ENCODE data around the gene CHAT. TPM values are rescaled to one million over a fixed set of nuclear protein-coding genes. Genes with fewer than 3 reads are reported as not detected.

Gene CHAT
- total RNA-seq, 4 donors from 2014 or later: 0.94 to 1.6 TPM; not detected in 2

GRCh38 chr10:49652421-49653272, 38.8 kb downstream of the CHAT start:
- ATAC-seq: no peak
- Histone ChIP-seq H3K4me3 (no peak overlapping the region), H3K4me1 (no peaks in the 10 kb centered on the region), H3K36me3 (no peaks in the 10 kb centered on the region), H3K27me3 (peaks cover 48% of the 10 kb centered on the region), H3K27ac (no peak overlapping the region), H3K9me3 (peaks cover 0 to under 1% (median 0%) of the 10 kb centered on the region in 3 donors)
- TF ChIP-seq CTCF (IDR thresholded peaks at IDR 0.05) (no peak), POLR2A (IDR thresholded peaks at IDR 0.05) (no peak), POLR2AphosphoS5 (IDR thresholded peaks at IDR 0.05) (no peak), EP300 (IDR thresholded peaks at IDR 0.05) (no peak)
- WGBS, 2 donors (ENCODE audit: low coverage in 1 of 2): 68 to 80% methylated on average over 8 to 15 of the region's 15 CpGs

GRCh38 chr10:49653273-49653929, 39.6 kb downstream of the CHAT start:
- TF ChIP-seq CTCF (IDR thresholded peaks at IDR 0.05): no peak
- 82% methylated on average over 2 of the region's 11 CpGs; no CpG with 5 or more reads in 1 of the 2 donors for WGBS, 2 donors (ENCODE audit: low coverage in 1 of 2)
- H3K27me3 ChIP-seq: peaks cover 48% of the 10 kb centered on the region
- no peak overlapping the region for H3K27ac ChIP-seq
- no peaks in the 10 kb centered on the region for H3K36me3 ChIP-seq
- H3K4me1 ChIP-seq: no peaks in the 10 kb centered on the region
- H3K4me3 ChIP-seq: no peak overlapping the region
- ATAC-seq: no peak
- H3K9me3 ChIP-seq: peaks cover 0 to 8% (median 0%) of the 10 kb centered on the region in 3 donors

- TF ChIP-seq CTCF (IDR thresholded peaks at IDR 0.05) (no peak), POLR2AphosphoS5 (IDR thresholded peaks at IDR 0.05) (no peak), EP300 (IDR thresholded peaks at IDR 0.05) (no peak)
- peaks cover 47% of the 10 kb centered on the region for H3K27me3 ChIP-seq
- no peak for ATAC-seq
- 48% methylated on average over 2 of the region's 5 CpGs; no CpG with 5 or more reads in 1 of the 2 donors for WGBS, 2 donors (ENCODE audit: low coverage in 1 of 2)
- H3K27ac ChIP-seq: no peak overlapping the region
- no peaks in the 10 kb centered on the region for H3K36me3 ChIP-seq
- H3K9me3 ChIP-seq: peaks cover 0 to 15% (median 0%) of the 10 kb centered on the region in 3 donors
- no peaks in the 10 kb centered on the region for H3K4me1 ChIP-seq
- no peak overlapping the region for H3K4me3 ChIP-seq
These were observed 40.3 kb downstream of the CHAT start for GRCh38 chr10:49654036-49654693.

- H3K36me3 ChIP-seq: no peaks in the 10 kb centered on the region
- no peak overlapping the region for H3K4me3 ChIP-seq
- no peak for ATAC-seq
- H3K27me3 ChIP-seq: peaks cover 44% of the 10 kb centered on the region
- peaks cover 0 to 24% (median 0%) of the 10 kb centered on the region in 3 donors for H3K9me3 ChIP-seq
- H3K27ac ChIP-seq: no peak overlapping the region
- WGBS, 2 donors (ENCODE audit: low coverage in 1 of 2): 94% methylated on average over 9 of the region's 18 CpGs
- no peaks in the 10 kb centered on the region for H3K4me1 ChIP-seq
- no peak for TF ChIP-seq CTCF (IDR thresholded peaks at IDR 0.05)
- no peak for TF ChIP-seq EP300 (IDR thresholded peaks at IDR 0.05)
- TF ChIP-seq POLR2A (IDR thresholded peaks at IDR 0.05): no peak
- TF ChIP-seq POLR2AphosphoS5 (IDR thresholded peaks at IDR 0.05): no peak
These were observed 41.3 kb downstream of the CHAT start for GRCh38 chr10:49655099-49655498.

Measured in gastroesophageal sphincter (tissue), 4 donors.